GM12891 (cell line): ENCODE data around the gene CLDN3.

Source experiments
- DNase-seq: peaks from one replicate; pipeline ENCODE4 v3.0.0; 2011; ENCODE audit warnings: low spot score; ENCODE audit not compliant: insufficient read length
- FAIRE-seq: peaks from 2 replicates; lab custom pipeline; 2011; peaks lifted over from hg19 to GRCh38; lab: Jason Lieb, UNC
- PAX5 ChIP-seq: IDR thresholded peaks from 2 replicates; pipeline ENCODE4 v1.6.1; 2011; ENCODE audit warnings: low read length, moderate library complexity, mild to moderate bottlenecking; ENCODE audit not compliant: insufficient read depth, severe bottlenecking
- POLR2A ChIP-seq: IDR thresholded peaks from 2 replicates; pipeline ENCODE4 v1.6.1; 2011; ENCODE audit warnings: low read depth, low read length, control low read depth
- POLR2AphosphoS5 ChIP-seq: IDR thresholded peaks from 2 replicates; pipeline ENCODE4 v1.6.1; 2011; ENCODE audit warnings: low read depth, low read length, control low read depth
- POU2F2 ChIP-seq: IDR thresholded peaks from 2 replicates; pipeline ENCODE4 v1.6.1; 2011; ENCODE audit warnings: low read depth, mild to moderate bottlenecking, control low read depth, low read length, moderate library complexity
- SPI1 ChIP-seq: IDR thresholded peaks from 2 replicates; pipeline ENCODE4 v1.6.1; 2011; ENCODE audit warnings: low read depth, low read length, control low read depth
- TAF1 ChIP-seq: IDR thresholded peaks from 2 replicates; pipeline ENCODE4 v1.6.1; 2011; ENCODE audit warnings: low read depth, low read length, control low read depth

The CLDN3 gene

GRCh38 chr7:73768641-73769480 is 1.2 kb downstream of the CLDN3 start:
- FAIRE-seq, result no peak
- no peak for TF ChIP-seq POLR2AphosphoS5
- TF ChIP-seq SPI1, result no peak
- no peak for TF ChIP-seq PAX5
- no peak for TF ChIP-seq TAF1
- no peak for TF ChIP-seq POU2F2
- no peak for TF ChIP-seq POLR2A
- no peak for DNase-seq

DNA sequence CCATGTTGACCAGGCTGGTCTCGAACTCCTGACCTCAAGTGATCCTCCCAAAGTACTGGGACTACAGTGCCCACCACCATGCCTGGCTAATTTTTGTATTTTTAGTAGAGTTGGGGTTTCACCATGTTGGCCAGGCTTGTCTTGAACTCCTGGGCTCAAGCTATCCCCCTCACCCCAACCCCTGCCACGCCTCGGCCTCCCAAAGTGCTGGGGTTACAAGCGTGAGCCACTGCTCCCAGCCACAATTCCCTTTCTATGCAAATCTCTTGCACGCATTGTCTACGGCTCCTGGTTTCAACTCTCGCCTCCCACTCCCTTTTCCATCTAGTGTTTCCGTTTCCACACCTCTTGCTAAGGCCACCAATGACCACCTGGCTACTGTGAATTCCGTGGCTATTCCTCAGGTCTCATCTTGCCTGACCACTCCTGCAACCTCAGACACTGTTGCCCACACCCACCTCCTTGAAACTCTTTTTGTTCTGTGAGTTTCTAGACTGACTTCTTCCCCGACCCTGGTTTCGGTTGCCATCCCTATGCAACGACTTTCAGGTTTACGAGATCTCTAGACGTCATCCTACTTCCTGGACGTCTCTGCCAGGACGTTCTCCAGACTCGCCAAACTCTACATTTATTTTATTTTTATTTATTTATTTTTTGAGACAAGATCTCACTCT is 3.4 kb downstream of the CLDN3 start:
- FAIRE-seq, result no peak
- no peak for DNase-seq
- TF ChIP-seq POLR2A, result no peak
- no peak for TF ChIP-seq POLR2AphosphoS5
- TF ChIP-seq SPI1, result no peak
- TF ChIP-seq PAX5, result no peak
- no peak for TF ChIP-seq POU2F2
- no peak for TF ChIP-seq TAF1

GRCh38 chr7:73762659-73762999 is 7.4 kb downstream of the CLDN3 start:
- no peak for DNase-seq
- TF ChIP-seq POU2F2 (no peak), SPI1 (no peak), TAF1 (no peak), POLR2AphosphoS5 (no peak), POLR2A (no peak), PAX5 (no peak)
- no peak for FAIRE-seq

- TF ChIP-seq TAF1, result no peak
- TF ChIP-seq SPI1, result no peak
- TF ChIP-seq PAX5, result no peak
- TF ChIP-seq POLR2A, result no peak
- TF ChIP-seq POLR2AphosphoS5, result no peak
- TF ChIP-seq POU2F2, result no peak
- no peak for FAIRE-seq
- DNase-seq, result no peak
Observed at GRCh38 chr7:73761854-73762658, 8.0 kb downstream of the CLDN3 start.

GRCh38 chr7:73758581-73759138 is 11.4 kb downstream of the CLDN3 start:
- FAIRE-seq (no peak), DNase-seq (no peak)

GRCh38 chr7:73749931-73750776 is 19.9 kb downstream of the CLDN3 start:
- no peak for TF ChIP-seq TAF1
- no peak for TF ChIP-seq SPI1
- TF ChIP-seq POLR2AphosphoS5, result no peak
- TF ChIP-seq PAX5, result no peak
- no peak for TF ChIP-seq POU2F2
- no peak for TF ChIP-seq POLR2A
- DNase-seq, result no peak
- no peak for FAIRE-seq

More at GRCh38 chr7:73758581-73759138, 11.4 kb downstream of the CLDN3 start:
- TF ChIP-seq POLR2AphosphoS5, result no peak
- TF ChIP-seq PAX5, result no peak

DNA sequence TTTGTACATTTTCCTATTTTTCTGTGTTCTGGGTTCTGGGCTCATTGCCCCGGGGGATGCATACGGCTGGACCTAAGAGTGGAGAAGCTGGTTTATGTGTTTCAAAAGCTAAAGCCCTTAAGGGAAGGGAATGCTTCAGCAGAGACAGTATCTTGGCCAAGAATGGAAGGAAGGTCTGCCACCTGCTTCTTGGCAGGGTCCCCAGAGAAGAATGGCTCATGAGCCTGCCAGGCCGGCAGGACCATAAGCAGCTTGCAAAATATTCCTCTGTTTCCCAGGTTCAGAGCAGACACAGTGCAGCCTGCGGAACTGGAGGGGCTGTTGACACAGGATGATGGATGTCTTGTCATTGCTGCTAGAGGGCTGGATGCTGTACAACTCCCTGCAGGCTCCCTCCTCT is 23.7 kb downstream of the CLDN3 start:
- TF ChIP-seq POU2F2 (no peak), POLR2AphosphoS5 (no peak), PAX5 (no peak), SPI1 (no peak), POLR2A (no peak), TAF1 (no peak)
- DNase-seq (no peak), FAIRE-seq (no peak)

DNA sequence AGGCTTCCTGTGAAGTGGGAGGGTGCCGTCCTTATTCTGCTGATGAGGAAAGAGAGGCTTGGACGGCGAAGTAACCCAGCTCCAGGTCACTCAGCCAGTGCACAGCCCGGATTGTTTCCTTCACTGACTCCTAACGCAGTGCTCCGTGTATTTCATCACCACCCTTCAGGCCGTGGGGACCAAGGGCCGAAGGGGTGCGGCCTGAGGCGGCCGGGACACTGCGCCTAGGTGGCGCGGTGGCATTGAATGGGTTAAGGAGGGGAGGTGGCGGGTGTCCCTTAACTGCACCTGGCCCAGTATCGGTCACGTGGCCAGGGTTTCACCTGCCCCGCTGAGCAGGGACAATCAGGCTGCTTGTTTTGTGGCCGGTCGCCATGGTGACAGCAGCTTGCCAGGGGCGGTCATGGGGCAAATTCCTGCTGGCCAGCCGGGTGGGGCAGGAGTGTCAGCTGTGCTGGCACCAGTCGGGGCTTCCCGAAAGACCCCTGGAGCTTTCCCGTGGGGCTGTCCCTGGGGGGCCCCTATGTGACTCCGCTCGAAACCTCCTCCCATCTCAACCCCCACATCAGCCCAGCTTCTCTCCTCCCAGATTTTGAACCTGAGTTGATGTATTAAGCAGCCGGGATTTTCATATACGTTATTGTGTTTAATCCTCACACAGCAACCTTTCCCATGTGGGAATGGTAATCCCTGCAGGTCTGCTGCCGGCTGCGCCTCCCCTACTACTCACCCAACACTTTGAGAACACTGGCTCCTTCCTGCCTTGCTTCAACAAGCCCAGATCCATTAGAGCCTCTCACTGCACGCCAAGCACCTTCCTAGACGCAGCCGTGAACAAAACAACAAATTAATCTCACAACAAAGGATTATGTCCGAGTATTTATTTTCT is 27.1 kb downstream of the CLDN3 start:
- FAIRE-seq (no peak), DNase-seq (no peak)
- TF ChIP-seq TAF1, result no peak
- TF ChIP-seq POLR2A, result no peak
- TF ChIP-seq POU2F2, result no peak
- no peak for TF ChIP-seq PAX5
- TF ChIP-seq POLR2AphosphoS5, result no peak
- TF ChIP-seq SPI1, result no peak
